ENCODE data around the gene USP6. TPM values are rescaled to one million over a fixed set of nuclear protein-coding genes. Genes with fewer than 3 reads are reported as not detected.
"Not testable (repeated sequence)": the region's sequence is repeated elsewhere in the genome, so short reads cannot be mapped to it uniquely, and the experiment has no call there.

USP6 gene
- total RNA-seq, 1 experiment from 2014 or later = not detected

DNA sequence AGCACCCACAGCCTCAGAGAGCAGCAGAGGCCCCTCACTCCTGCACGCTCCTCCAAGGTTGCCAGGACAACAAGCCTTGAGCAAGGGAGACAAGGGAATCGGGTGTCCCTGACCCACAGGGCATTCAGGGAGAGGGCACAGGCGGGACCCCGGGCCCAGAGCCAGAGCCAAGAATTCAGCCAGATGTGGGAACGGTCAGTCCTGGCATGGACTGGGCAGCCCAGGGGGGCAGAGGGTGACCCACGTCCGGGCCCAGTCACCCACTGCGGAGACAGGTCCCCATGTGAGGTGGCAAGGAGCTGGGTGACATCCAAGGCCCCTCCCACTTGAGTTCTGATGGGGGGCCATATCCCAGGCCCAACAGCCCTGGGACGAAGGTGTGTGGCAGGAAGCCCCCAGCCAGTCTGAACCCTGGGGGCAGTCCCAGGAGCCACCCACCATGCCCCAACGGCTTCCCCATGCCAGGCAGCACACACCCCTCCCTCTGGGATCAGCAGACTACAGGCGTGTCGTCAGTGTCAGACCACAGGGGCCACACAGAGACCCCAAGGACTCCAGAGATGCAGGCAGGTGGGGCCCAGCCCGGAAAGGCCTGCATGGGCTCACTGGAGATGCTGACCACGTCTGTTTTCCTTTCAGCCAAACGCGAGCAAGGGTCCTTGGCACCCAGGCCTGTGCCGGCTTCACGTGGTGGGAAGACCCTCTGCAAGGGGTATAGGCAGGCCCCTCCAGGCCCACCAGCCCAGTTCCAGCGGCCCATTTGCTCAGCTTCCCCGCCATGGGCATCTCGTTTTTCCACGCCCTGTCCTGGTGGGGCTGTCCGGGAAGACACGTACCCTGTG lies 23.0 kb downstream of the USP6 start:
- no peak overlapping the region for H3K27ac ChIP-seq (ENCODE audit: low read length)
- H3K9ac ChIP-seq (ENCODE audit: low read length) = no peak overlapping the region
- H3K79me2 ChIP-seq (ENCODE audit: low read length) = no peaks in the 10 kb centered on the region
- no peak overlapping the region for H3K4me2 ChIP-seq (ENCODE audit: low read length)
- no peaks in the 10 kb centered on the region for H3K9me3 ChIP-seq (ENCODE audit: low read length)
- no peaks in the 10 kb centered on the region for H3K27me3 ChIP-seq (ENCODE audit: low read length)
- ChIA-PET CTCF (no interaction called here), POLR2A (ENCODE audit: unreplicated experiment) (no interaction called here)
- no peak overlapping the region for H3K4me3 ChIP-seq (ENCODE audit: low read length)
- BruUV-seq (replicated peaks) = no TSS peak
- H2AFZ ChIP-seq (ENCODE audit: low read length) = no peak overlapping the region
- no peaks in the 10 kb centered on the region for H3K4me1 ChIP-seq (ENCODE audit: insufficient read depth, low read length)
- no peak for DNase-seq
- H3K9me2 ChIP-seq (replicated peaks; ENCODE audit: low read length) = no peaks in the 10 kb centered on the region
- H3K36me3 ChIP-seq (ENCODE audit: low read depth, low read length) = no peaks in the 10 kb centered on the region
- no peak for ATAC-seq
- intact Hi-C loops (cut with micrococcal nuclease) = no loop called here
- H4K20me1 ChIP-seq (ENCODE audit: low read length) = no peaks in the 10 kb centered on the region
- TF ChIP-seq EZH2 (IDR thresholded peaks at IDR 0.05; ENCODE audit: low read length, unreplicated experiment) (no peak), EZH2phosphoT487 (IDR thresholded peaks at IDR 0.05; ENCODE audit: borderline replicate concordance, low read length) (no peak)
- TF ChIP-seq, protein P1, sequence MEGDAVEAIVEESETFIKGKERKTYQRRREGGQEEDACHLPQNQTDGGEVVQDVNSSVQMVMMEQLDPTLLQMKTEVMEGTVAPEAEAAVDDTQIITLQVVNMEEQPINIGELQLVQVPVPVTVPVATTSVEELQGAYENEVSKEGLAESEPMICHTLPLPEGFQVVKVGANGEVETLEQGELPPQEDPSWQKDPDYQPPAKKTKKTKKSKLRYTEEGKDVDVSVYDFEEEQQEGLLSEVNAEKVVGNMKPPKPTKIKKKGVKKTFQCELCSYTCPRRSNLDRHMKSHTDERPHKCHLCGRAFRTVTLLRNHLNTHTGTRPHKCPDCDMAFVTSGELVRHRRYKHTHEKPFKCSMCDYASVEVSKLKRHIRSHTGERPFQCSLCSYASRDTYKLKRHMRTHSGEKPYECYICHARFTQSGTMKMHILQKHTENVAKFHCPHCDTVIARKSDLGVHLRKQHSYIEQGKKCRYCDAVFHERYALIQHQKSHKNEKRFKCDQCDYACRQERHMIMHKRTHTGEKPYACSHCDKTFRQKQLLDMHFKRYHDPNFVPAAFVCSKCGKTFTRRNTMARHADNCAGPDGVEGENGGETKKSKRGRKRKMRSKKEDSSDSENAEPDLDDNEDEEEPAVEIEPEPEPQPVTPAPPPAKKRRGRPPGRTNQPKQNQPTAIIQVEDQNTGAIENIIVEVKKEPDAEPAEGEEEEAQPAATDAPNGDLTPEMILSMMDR (conservative IDR thresholded peaks at IDR 0.05; ENCODE audit: low read depth, low read length) = no peak
- H3F3A ChIP-seq (ENCODE audit: low read length, unreplicated experiment) = no peaks in the 10 kb centered on the region

DNA sequence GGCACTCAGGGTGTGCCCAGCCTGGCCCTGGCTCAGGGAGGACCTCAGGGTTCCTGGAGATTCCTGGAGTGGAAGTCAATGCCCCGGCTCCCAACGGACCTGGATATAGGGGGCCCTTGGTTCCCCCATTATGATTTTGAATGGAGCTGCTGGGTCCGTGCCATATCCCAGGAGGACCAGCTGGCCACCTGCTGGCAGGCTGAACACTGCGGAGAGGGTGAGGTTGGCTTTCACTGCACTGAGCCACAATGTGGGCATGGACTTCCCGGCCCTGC lies 23.6 kb downstream of the USP6 start:
- no peaks in the 10 kb centered on the region for H4K20me1 ChIP-seq (ENCODE audit: low read length)
- TF ChIP-seq EZH2phosphoT487 (IDR thresholded peaks at IDR 0.05; ENCODE audit: borderline replicate concordance, low read length) (no peak), EZH2 (IDR thresholded peaks at IDR 0.05; ENCODE audit: low read length, unreplicated experiment) (no peak)
- TF ChIP-seq, protein P1 (conservative IDR thresholded peaks at IDR 0.05; ENCODE audit: low read depth, low read length) = no peak
- no peak overlapping the region for H3K9ac ChIP-seq (ENCODE audit: low read length)
- no peaks in the 10 kb centered on the region for H3F3A ChIP-seq (ENCODE audit: low read length, unreplicated experiment)
- H3K36me3 ChIP-seq (ENCODE audit: low read depth, low read length) = no peaks in the 10 kb centered on the region
- no peak overlapping the region for H2AFZ ChIP-seq (ENCODE audit: low read length)
- H3K9me3 ChIP-seq (ENCODE audit: low read length) = no peaks in the 10 kb centered on the region
- no peaks in the 10 kb centered on the region for H3K9me2 ChIP-seq (replicated peaks; ENCODE audit: low read length)
- H3K27me3 ChIP-seq (ENCODE audit: low read length) = no peaks in the 10 kb centered on the region
- H3K27ac ChIP-seq (ENCODE audit: low read length) = no peak overlapping the region
- H3K4me2 ChIP-seq (ENCODE audit: low read length) = no peak overlapping the region
- H3K4me1 ChIP-seq (ENCODE audit: insufficient read depth, low read length) = no peaks in the 10 kb centered on the region
- H3K79me2 ChIP-seq (ENCODE audit: low read length) = no peaks in the 10 kb centered on the region
- ChIA-PET CTCF (no interaction called here), POLR2A (ENCODE audit: unreplicated experiment) (no interaction called here)
- BruUV-seq (replicated peaks) = no TSS peak
- intact Hi-C loops (cut with micrococcal nuclease) = no loop called here
- no peak overlapping the region for H3K4me3 ChIP-seq (ENCODE audit: low read length)
- ATAC-seq = no peak
- DNase-seq = no peak

DNA sequence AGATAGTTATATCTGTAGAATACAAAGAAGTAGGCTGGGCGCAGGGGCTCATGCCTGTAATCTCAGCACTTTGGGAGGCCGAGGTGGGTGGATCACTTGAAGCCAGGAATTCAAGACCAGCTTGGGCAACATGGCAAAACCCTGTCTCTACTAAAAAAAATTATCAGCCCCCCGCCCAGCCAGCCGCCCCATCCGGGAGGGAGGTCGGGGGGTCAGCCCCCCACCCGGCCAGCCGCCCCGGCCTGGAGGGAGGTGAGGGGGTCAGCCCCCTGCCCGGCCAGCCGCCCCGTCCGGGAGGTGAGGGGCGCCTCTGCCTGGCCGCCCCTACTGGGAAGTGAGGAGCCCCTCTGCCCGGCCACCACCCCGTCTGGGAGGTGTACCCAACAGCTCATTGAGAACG lies 27.0 kb downstream of the USP6 start:
- POLR2A ChIA-PET (ENCODE audit: unreplicated experiment); H3K79me2 ChIP-seq (ENCODE audit: low read length); ATAC-seq; intact Hi-C loops (cut with micrococcal nuclease); H4K20me1 ChIP-seq (ENCODE audit: low read length); H3K4me1 ChIP-seq (ENCODE audit: insufficient read depth, low read length); H2AFZ ChIP-seq (ENCODE audit: low read length); H3K9me3 ChIP-seq (ENCODE audit: low read length); H3K27ac ChIP-seq (ENCODE audit: low read length); H3K4me3 ChIP-seq (ENCODE audit: low read length); H3K4me2 ChIP-seq (ENCODE audit: low read length); H3F3A ChIP-seq (ENCODE audit: low read length, unreplicated experiment); H3K36me3 ChIP-seq (ENCODE audit: low read depth, low read length); CTCF ChIA-PET; BruUV-seq (replicated peaks); DNase-seq; H3K27me3 ChIP-seq (ENCODE audit: low read length); H3K9me2 ChIP-seq (replicated peaks; ENCODE audit: low read length); H3K9ac ChIP-seq (ENCODE audit: low read length): not testable (repeated sequence)

DNA sequence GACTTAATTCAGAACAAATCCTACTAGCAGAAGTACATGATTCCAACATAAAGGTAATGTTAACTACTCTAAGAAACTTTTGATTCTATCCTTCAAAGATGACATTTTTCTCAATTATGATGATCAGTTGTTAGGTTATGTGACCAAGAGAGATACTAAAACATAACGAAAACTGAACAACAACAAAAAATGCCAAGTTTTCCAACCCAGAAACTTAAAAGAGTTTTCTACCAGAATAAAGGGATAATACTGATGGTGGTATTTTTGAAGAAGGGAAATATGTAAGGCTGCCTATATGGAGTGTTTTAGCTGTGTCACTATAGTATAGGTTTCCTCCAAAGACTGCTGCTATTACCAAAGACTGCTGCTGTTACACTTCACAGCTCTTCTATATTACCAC lies 30.3 kb downstream of the USP6 start:
- H3F3A ChIP-seq (ENCODE audit: low read length, unreplicated experiment); H3K36me3 ChIP-seq (ENCODE audit: low read depth, low read length); H3K9ac ChIP-seq (ENCODE audit: low read length); H3K4me1 ChIP-seq (ENCODE audit: insufficient read depth, low read length); CTCF ChIA-PET; H3K4me3 ChIP-seq (ENCODE audit: low read length); DNase-seq; H3K27ac ChIP-seq (ENCODE audit: low read length); H3K4me2 ChIP-seq (ENCODE audit: low read length); ATAC-seq; BruUV-seq (replicated peaks); H4K20me1 ChIP-seq (ENCODE audit: low read length); H3K27me3 ChIP-seq (ENCODE audit: low read length); H2AFZ ChIP-seq (ENCODE audit: low read length); intact Hi-C loops (cut with micrococcal nuclease); POLR2A ChIA-PET (ENCODE audit: unreplicated experiment); H3K9me3 ChIP-seq (ENCODE audit: low read length); H3K9me2 ChIP-seq (replicated peaks; ENCODE audit: low read length); H3K79me2 ChIP-seq (ENCODE audit: low read length): not testable (repeated sequence)

DNA sequence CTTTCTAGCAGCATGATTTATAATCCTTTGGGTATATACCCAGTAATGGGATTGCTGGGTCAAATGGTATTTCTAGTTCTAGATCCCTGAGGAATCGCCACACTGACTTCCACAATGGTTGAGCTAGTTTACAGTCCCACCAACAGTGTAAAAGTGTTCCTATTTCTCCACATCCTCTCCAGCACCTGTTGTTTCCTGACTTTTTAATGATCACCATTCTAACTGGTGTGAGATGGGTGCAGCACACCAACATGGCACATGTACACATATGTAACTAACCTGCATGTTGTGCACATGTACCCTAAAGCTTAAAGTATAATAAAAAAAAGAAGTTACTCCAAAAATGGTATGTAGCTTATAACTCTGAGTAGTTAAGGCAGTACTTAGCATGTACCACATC lies 44.9 kb downstream of the USP6 start:
- not testable (repeated sequence) for ATAC-seq

More for the DNA sequence above, 44.9 kb downstream of the USP6 start:
- H2AFZ ChIP-seq (ENCODE audit: low read length); H3K9me3 ChIP-seq (ENCODE audit: low read length); H3K27me3 ChIP-seq (ENCODE audit: low read length); H3F3A ChIP-seq (ENCODE audit: low read length, unreplicated experiment); H3K4me3 ChIP-seq (ENCODE audit: low read length); H4K20me1 ChIP-seq (ENCODE audit: low read length); H3K79me2 ChIP-seq (ENCODE audit: low read length); CTCF ChIA-PET; BruUV-seq (replicated peaks); intact Hi-C loops (cut with micrococcal nuclease); H3K36me3 ChIP-seq (ENCODE audit: low read depth, low read length); POLR2A ChIA-PET (ENCODE audit: unreplicated experiment); H3K4me1 ChIP-seq (ENCODE audit: insufficient read depth, low read length); H3K4me2 ChIP-seq (ENCODE audit: low read length); H3K9ac ChIP-seq (ENCODE audit: low read length); DNase-seq; H3K9me2 ChIP-seq (replicated peaks; ENCODE audit: low read length); H3K27ac ChIP-seq (ENCODE audit: low read length): not testable (repeated sequence)
